Measurements from ENCODE around the gene MED28.

Gene MED28

GRCh38 chr4:17667653-17668201, 53.3 kb downstream of the MED28 start:
- no peak for DNase-seq

- DNase-seq, result no peak
These were observed 56.0 kb downstream of the MED28 start for GRCh38 chr4:17670423-17670822.

GRCh38 chr4:17680559-17681280, 66.3 kb downstream of the MED28 start:
- no peak for DNase-seq

- DNase-seq, result no peak
These were observed 67.1 kb downstream of the MED28 start for GRCh38 chr4:17681281-17682221.

- no peak for DNase-seq
These were observed 67.8 kb downstream of the MED28 start for GRCh38 chr4:17682222-17682566.
